HG02759 (cell line): ENCODE results near the gene C6orf15.

Experiments
- ATAC-seq: cut with Tn5 transposase; IDR thresholded peaks from one replicate; pipeline ENCODE4 v1.9.1; 2021; ENCODE audit warnings: mild to moderate bottlenecking, moderate library complexity; ENCODE audit not compliant: unreplicated experiment

C6orf15 gene

DNA sequence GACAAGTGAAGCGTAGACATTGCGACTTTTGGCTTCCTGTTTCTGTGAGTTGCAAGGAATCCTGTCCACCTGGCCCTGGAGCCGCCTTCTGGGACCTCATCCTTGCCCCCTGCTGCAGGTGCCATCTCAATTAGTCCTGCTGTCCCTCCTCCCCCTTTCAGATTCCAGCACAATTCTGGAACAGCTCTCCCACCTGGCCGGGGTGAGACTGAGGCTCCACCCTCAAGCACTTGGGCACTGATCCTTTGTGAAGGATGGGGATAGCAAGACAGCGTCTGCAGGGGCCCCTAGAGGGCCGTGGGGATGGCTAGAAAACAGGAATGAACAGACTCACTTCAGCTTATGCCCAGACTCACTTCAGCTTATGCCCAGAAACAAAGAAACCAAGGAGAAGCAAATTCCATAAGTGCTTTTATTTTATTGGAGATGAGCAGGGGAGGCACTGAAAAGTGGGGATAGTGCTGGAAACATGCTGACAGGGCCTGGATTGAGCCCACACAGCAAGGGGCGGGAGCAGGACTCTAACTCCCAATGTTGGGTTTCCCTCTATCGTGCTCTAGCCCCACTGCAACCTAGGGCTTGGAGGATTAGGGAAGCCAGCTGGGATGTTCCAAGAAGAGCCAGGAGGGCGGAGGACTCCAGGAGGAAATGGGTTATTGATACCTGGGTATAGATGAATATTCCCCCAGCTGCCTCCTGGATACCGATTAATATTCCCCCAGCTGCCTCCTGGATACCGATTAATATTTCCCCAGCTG, 1.4 kb downstream of the C6orf15 start:
- no peak for ATAC-seq

DNA sequence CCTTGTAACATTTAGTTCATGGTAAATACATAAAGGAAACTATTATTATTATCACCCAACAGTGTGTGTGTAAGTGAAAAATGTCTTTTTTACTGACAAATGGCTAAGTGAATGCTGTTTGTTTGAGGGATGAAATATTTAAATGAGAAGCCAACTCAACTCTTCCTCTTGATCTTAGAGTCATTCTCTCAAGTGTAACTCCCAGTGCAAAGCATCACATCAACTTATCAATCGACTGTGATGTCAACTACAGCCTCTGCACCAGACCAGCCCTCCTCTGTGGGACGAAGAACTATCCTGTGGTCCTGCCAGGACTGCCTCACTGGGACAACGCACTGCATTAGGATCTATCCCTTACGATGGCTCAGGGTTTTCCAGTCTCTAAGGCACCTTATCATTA, 5.3 kb downstream of the C6orf15 start:
- no peak for ATAC-seq

DNA sequence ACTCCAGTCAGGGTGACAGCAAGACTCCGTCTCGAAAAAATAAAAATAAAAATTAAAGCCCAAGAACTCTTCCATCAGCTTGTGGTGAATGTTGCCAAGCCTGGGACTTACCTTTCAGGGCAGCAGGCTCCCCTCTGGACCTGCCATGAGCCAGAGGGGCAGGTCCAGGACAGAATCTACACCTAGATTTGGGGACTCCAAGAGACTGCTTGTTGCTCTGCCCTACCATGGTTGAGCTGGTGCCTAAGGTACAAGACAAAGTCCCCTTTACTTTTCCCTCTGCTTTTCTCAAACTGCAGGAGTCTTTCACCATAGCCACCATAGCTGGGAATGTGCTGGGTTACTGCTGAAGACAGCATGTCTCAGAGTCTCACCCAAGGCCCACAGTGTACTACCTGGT, 9.2 kb downstream of the C6orf15 start:
- ATAC-seq, result no peak

DNA sequence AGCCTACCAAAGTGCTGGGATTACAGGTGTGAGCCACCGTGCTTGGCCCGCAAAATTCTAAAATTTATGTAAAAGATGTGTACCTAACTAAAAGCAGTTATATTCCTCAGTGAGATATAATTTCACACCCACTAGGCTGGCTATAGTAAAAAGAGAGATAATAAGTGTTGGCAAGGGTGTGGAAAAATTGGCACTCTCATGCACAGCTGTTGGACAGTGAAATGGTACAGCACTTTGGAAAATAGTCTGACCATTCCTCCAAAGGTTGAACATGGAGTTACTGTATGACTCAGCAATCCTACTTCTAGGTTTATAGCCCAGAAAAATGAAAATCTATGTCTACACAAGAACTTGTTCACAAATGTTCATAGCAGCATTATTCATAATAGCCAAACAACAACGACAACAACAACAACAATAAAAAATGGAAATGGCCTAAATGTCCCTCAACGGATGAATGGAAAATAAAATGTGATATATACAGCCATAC, 13.9 kb downstream of the C6orf15 start:
- ATAC-seq, result no peak

DNA sequence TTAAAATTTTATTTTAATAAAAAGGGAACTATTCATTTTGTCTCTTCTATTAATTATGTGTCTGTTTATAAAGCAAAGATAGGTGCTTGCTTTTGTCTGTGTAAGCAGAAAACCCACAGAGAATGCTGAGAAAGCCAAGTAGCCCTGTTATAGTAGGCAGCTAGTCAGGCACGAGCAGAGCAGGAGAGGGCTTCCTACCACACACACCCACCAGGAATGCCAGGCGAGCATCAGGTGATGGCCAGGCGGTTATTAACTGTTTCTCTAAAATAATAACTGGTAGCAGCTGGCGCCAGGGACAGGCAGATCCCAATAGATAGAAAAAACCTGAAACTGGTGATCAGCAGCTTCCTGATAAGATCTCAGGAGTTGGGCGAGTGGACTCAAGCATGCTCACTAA, 15.7 kb downstream of the C6orf15 start:
- no peak for ATAC-seq

DNA sequence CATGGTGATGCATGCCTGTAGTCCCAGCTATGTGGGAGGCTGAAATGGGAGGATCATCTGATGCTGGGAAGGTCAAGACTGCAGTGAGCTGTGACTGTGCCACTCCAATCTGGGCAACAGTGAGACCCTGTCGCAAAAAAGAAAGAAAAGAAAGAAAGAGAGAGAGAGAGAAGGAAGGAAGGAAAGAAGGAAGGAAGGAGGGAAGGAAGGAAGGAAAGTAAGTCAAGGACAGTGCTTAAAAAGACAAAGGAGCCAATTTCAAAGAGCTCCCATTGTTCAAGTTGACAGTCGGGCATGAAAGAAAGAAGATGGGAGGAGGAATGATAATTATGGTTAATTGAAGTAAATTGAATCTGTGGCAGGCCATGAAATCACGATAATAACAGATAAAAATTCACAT, 16.2 kb downstream of the C6orf15 start:
- ATAC-seq, result no peak

DNA sequence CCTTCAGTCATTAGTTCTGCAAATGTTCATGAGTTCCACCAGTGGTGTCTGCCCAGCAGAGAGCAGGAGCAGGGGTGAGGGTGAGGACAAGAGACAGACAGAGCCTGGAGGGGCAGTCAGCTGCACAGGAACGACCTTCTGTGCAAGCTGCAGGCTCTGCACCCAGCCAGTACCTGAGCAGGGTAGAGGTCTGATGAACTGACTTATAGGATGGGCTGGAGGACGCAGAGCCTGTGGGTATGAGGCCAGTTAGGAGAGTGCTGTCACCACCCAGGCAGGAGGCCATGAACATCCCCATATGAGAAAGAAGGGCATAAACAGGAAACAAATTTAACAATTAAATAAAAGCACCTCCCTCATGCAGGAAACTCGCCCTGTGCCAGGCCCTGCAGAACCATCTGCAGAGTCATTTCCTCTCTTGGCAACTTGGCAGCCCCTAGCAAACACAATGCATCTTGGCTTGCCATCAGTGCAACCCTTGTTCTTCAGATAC, 17.9 kb downstream of the C6orf15 start:
- ATAC-seq, result no peak

DNA sequence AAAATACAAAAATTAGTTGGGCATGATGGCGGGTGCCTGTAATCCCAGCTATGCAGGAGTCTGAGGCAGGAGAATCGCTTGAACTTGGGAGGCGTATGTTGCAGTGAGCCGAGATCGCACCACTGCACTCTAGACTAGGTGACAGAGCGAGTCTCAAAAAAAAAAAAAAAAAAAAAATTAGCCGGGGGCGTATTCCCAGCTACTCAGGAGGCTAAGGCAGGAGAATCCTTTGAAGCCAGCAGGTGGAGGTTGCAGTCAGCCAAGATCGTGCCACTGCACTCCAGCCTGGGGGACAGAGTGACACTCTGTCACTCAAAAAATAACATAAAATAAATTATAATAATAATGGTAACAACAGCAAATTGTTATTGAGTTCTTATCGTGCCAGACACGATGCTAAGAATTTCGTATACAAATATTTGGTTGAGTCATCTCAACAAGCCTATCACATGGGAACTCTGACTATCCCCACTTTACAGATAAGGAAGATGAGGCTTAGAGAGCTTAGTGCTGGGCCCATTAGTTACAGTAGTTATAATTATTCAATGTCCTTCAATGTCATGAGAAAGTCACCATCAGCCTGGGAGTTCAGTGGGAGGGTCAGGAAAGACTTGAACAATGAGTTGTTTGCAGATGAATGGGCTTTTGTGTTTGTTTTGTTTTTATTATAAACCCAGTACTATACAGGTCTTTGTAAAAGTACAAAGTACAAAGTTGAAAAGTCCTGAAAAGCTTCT, 19.4 kb downstream of the C6orf15 start:
- ATAC-seq, result no peak

DNA sequence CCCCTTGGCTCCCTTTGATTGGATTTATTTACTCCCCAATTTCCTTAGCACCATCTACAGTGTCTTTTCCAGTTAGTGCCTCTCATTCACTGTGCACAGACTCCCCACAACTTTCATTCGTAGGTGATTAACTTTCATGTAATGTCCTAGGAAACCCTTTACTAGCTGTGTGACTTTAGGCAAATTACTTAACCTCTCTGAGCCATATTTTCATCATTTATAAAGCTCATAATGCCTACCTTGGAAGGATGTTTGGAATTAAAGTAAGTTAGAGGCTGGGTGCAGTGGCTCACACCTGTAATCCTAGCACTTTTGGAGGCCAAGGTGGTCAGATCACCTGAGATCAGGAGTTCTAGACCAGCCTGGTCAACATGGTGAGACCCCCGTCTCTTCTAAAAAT, 20.1 kb downstream of the C6orf15 start:
- ATAC-seq, result no peak

DNA sequence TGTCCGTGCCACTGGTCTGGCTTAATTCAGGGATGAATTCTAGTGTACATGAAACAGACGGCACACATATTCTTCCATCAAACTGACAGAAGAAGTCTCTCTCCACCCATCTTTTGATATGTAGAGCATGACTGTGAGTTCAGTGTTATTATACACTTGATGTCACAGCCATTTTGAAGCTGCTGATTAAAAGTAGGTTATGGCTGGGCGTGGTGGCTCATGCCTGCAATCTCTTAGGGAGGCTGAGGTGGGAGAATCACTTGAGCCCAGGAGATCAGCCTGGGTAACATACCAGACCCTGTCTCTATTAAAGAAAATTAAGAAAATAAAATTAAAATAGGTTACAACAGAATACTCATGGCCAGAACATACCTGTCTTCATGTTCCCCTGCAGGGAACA, 20.7 kb downstream of the C6orf15 start:
- no peak for ATAC-seq

DNA sequence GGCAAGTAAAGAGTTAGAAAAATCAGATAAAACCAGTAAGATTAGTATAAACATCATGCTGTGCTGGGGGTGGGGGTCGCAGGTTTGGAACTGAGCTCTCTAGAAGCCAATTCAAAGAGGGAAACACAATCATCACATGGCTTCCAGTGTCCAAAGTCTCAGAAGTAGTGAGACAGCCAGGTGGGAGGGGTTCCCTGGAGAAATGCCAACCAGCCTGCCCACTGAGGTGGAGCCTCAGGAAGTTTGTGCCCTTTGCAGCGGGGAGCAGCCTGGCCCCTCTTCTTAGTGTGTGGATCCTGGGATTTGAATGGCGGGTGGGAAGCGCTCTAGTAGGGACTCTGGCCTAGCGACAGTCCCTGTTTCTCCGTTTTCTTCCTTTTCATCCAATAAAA, 21.4 kb downstream of the C6orf15 start:
- ATAC-seq, result no peak

DNA sequence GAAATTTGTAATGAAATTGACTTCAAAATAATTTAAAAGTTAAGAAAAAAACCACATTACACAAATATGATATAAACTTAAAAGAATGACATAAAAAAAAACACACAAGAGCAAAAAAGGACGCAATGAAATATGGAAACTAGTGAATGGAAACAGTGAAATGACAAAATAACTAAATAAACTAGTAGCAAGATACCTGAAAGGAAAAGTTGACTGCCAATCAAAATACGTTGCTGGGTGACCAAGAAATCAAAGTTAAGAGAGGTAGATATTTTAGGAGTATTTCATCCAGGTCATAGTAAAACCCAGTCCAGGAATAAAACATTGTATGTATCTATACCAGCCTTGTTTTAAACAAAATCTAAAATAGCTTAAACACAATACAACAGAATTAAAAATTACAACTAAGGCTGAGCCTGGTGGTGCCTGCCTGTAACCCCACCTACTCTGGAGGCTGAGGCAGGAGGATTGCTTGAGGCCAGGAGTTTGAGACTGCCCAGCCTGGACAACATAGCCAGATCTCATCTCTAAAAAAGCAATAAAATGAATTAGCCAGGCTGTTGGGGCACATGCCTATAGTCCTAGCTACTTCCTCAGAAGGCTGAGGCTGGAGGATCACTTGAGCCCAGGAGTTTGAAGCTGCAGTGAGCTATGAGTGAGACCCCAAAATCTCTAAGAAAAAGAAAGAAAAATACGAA, 22.0 kb downstream of the C6orf15 start:
- no peak for ATAC-seq

DNA sequence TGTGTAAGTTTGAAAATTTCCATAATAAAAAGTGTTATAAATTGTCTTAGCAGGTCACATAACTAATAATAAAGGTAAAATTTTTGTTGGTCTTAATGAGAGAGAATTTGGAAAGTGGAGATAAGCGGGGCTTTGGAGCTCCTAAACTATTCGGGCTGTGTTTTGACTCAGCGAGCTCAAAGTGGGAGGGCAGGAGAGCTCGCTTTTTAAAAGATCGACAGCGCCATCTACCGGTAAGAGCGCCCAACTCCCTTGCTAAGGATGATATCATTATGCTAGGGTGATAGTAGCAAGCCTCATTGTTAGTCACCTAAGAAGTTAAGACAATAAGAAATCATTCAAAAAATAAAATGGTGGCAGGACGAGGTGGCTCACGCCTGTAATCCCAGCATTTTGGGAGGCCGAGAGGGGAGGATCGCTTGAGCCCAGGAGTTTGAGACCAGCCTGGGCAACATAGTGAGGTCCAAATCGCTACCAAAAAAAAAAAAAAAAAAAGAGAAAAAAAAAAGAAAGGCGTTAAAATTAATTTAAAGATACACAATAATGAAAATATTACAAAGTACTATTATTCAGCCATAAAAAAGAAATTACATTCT, 24.8 kb downstream of the C6orf15 start:
- no peak for ATAC-seq

DNA sequence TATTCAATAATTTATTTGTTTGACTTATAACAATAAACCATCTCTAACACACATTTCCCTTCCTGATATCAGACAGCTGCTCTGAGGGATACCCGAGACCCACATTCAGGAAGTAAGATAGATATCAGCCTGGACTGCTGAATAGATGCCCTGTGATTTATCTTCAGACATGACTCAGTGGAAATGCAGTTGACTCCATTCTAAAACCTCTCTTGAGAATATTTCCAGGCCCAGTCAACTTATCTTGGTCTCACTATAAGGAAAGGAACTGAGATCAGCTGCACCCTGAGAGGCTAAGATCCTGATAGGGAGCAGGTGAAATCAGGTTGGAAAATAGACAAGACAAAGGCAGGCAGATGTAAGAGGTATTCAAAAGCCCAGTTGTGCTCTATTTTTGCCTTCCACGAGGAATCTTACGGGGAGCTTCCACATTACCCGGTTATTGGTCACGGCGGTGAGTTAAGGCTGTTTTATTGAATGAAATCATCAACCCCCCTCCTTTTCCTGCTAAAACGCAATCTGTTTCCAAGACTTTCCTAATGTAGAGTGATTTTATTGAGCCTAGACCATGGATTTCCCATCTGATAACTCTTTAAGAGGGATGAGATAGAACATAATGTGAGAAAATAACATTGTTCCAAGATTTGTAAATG, 25.5 kb downstream of the C6orf15 start:
- no peak for ATAC-seq

DNA sequence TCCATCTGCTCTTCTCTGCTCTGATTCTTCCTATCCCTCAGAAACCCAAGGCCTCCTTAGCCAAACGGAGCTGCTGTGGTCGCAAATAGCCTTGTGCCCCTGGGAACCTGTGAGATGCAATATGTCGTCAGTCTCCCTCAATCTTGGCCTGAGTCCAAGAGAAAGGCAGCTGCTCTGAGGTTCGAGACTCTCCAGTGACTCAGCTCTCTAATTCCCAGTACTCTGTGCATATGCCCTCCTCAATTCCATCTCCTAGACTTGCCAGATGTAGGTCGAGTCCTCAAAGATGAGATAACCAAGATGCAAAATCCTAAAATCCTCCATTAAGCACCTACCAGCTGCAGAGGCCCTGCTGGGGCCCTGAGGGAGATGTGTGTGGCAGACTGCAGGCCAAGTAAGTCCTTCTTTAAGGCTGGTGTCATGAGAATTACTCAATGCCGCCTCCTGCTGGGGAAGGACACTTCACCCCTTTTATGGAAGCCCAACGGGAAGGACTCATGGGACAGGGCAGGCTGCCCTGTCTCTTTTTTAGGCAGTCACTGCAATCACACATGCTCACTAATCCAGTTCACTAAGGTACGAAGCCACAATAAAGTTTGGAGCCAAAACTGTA, 28.5 kb downstream of the C6orf15 start:
- no peak for ATAC-seq

DNA sequence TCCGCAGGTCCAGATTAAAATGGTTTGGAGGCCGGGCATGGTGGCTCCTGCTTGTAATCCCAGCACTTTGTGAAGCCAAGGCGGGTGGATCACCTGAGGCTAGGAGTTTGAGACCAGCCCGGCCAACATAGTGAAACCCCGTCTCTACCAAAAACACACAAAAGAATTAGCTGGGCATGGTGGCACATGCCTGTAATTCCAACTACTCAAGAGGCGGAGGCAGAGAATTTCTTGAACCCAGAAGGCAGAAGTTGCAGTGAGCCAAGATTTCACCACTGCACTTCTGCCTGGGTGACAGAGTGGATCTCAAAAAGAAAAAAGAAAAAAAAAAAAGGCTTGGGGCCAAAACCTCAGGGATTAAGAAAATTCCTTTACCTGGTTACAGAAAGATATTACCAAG, 30.5 kb downstream of the C6orf15 start:
- ATAC-seq, result no peak

DNA sequence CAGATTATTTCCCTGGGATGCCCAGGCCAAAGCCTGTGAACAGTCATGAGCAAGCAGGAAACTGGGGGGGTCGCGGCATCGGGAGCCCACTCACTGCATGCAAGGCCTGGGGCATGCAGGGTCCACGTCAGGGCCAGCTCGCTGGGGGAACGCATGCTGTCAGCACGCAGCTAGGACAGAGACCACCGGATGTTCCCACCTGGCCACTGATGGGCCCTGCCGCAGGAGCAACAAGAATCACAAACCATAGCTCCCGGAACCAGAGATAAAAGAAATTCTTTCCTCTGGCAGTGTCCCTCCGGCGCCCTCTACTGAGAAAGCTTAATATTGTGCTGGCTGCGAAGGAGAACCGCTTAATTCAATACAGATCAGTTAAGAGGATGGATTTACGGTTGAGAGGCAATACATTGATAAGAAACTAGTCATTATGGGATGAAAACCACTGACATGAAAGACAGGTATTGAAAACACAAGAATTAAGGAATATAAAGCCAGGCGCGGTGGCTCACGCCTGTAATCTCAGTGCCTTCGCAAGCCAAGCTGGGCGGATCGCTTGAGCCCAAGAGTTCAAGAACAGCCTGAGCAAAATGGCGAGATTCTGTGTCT, 32.6 kb downstream of the C6orf15 start:
- ATAC-seq, result no peak

DNA sequence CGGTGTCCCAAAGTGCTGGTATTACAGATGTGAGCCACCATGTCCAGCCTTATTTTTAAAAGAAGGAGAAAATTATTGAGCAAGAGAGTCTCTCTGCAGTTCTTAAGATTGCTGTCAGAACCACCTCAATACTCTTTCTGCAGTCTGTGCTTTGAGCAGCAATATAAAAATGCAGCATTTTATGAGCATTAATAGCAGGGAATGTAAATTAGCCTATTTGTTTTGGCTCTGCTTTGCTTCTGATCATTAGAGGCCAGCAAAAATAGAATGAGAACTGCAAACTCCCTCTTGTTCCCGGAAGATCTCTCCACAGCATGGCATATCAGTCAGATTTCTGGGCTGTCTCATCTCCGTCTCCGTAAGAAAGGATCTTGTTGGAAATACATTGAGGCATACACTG, 35.8 kb downstream of the C6orf15 start:
- ATAC-seq, result no peak

DNA sequence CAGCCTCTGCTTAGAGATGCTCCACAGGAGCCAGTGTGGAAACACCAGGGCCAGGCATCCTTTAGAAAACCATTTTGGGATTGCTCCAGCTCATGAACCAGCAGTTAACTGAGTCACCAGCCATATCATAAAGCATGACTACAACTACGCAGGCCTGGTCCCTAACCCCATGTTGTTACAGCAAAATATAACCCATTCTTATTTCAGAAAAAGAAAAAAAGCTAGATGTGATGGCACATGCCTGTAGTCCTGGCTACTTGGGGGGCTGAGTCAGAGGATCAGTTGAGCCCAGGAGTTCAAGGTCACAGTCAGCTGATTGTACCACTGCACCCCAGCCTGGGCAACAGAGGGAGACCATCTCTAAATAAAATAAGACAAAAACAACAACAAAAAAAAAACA, 36.8 kb downstream of the C6orf15 start:
- no peak for ATAC-seq

DNA sequence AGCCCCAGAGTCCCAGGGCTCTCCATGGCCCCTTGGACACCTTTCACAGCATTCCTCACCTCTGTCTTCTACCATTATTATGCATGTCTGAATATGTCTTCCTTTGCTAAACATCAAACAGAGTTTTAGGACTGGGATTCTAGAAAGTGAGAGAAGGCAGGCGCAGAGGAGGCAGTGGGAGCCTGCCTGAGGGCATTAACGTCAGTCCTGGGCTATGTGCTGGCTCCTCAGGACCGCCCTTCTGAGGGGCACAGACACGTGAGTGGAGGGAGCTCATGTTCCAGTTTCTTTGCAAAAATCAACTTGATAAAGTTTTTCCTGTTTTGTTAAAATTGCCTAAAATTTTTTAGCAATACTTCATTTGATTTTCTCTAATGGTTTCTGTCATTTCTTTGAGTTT, 38.0 kb downstream of the C6orf15 start:
- no peak for ATAC-seq
